Measurements from ENCODE around the gene NFATC2.

Gene NFATC2

GRCh38 chr20:51385646-51386530 lies 156.6 kb downstream of the NFATC2 start:
- no peak overlapping the region for H3K4me3 ChIP-seq (ENCODE audit: low read depth, low read length)
- DNase-seq (ENCODE audit: low read depth): no peak
- peak; percentile 31; the same call in 1 of the 2 replicates for TF ChIP-seq CTCF (IDR thresholded peaks at IDR 0.05; ENCODE audit: control insufficient read depth, extremely low read depth, insufficient read depth)

GRCh38 chr20:51384875-51385274 lies 157.6 kb downstream of the NFATC2 start:
- DNase-seq (ENCODE audit: low read depth): no peak
- no peak overlapping the region for H3K4me3 ChIP-seq (ENCODE audit: low read depth, low read length)
- no peak for TF ChIP-seq CTCF (IDR thresholded peaks at IDR 0.05; ENCODE audit: control insufficient read depth, extremely low read depth, insufficient read depth)

- H3K4me3 ChIP-seq (ENCODE audit: low read depth, low read length): no peak overlapping the region
Observed at GRCh38 chr20:51383891-51384510, 158.5 kb downstream of the NFATC2 start.

GRCh38 chr20:51382986-51383821 lies 159.3 kb downstream of the NFATC2 start:
- H3K4me3 ChIP-seq (ENCODE audit: low read depth, low read length): no peak overlapping the region
- TF ChIP-seq CTCF (IDR thresholded peaks at IDR 0.05; ENCODE audit: control insufficient read depth, extremely low read depth, insufficient read depth): no peak
- peak; percentile 98 for DNase-seq (ENCODE audit: low read depth)

More at GRCh38 chr20:51383891-51384510, 158.5 kb downstream of the NFATC2 start:
- no peak for DNase-seq (ENCODE audit: low read depth)
- no peak for TF ChIP-seq CTCF (IDR thresholded peaks at IDR 0.05; ENCODE audit: control insufficient read depth, extremely low read depth, insufficient read depth)

- DNase-seq (ENCODE audit: low read depth): no peak
- H3K4me3 ChIP-seq (ENCODE audit: low read depth, low read length): no peak overlapping the region
- TF ChIP-seq CTCF (IDR thresholded peaks at IDR 0.05; ENCODE audit: control insufficient read depth, extremely low read depth, insufficient read depth): no peak
Observed at GRCh38 chr20:51382111-51382985, 160.2 kb downstream of the NFATC2 start.

GRCh38 chr20:51381557-51381956 lies 161.0 kb downstream of the NFATC2 start:
- no peak for DNase-seq (ENCODE audit: low read depth)
- no peak for TF ChIP-seq CTCF (IDR thresholded peaks at IDR 0.05; ENCODE audit: control insufficient read depth, extremely low read depth, insufficient read depth)
- H3K4me3 ChIP-seq (ENCODE audit: low read depth, low read length): no peak overlapping the region

All from LNCaP clone FGC (cell line).